Activated CD4-positive, alpha-beta T cell treated with anti-CD3 and anti-CD28 coated beads for 1 hour (primary cell): Measurements from ENCODE around the gene SLC11A2.

ENCODE experiments used
- DNase-seq: peaks from one replicate; pipeline ENCODE4 v3.0.0-alpha.2; 2020

SLC11A2 gene

GRCh38 chr12:51025836-51026638, at the start of gene SLC11A2:
TSS of gene SLC11A2 (minus strand) at chr12:51026384. CDS start at chr12:51010728, 15,656 bp downstream.
- DNase-seq, result peak; percentile 85

GRCh38 chr12:51075390-51075789, 49.2 kb upstream of the SLC11A2 start:
- no peak for DNase-seq

- DNase-seq, result no peak
Measured at GRCh38 chr12:51071663-51072062, 45.5 kb upstream of the SLC11A2 start.

GRCh38 chr12:51070004-51070403, 43.8 kb upstream of the SLC11A2 start:
- no peak for DNase-seq

- DNase-seq, result no peak
Measured at GRCh38 chr12:51067771-51068170, 41.6 kb upstream of the SLC11A2 start.

- no peak for DNase-seq
Measured at GRCh38 chr12:51067229-51067628, 41.0 kb upstream of the SLC11A2 start.

- DNase-seq, result no peak
Measured at GRCh38 chr12:51065530-51065929, 39.3 kb upstream of the SLC11A2 start.

GRCh38 chr12:51062631-51063397, 36.6 kb upstream of the SLC11A2 start:
- no peak for DNase-seq

- no peak for DNase-seq
Measured at GRCh38 chr12:51059086-51059485, 32.9 kb upstream of the SLC11A2 start.

GRCh38 chr12:51056242-51056641, 30.1 kb upstream of the SLC11A2 start:
- no peak for DNase-seq

- DNase-seq, result no peak
Measured at GRCh38 chr12:51055060-51055459, 28.9 kb upstream of the SLC11A2 start.

- DNase-seq, result no peak
Measured at GRCh38 chr12:51051787-51052186, 25.6 kb upstream of the SLC11A2 start.

- no peak for DNase-seq
Measured at GRCh38 chr12:51049525-51049924, 23.3 kb upstream of the SLC11A2 start.

- no peak for DNase-seq
Measured at GRCh38 chr12:51048661-51049251, 22.6 kb upstream of the SLC11A2 start.

- peak; percentile 83 for DNase-seq
Measured at GRCh38 chr12:51047655-51048540, 21.7 kb upstream of the SLC11A2 start, which contains the start of gene LETMD1. TSS of gene LETMD1 (plus strand) at chr12:51048327. CDS start at chr12:51048357, 30 bp downstream.

- no peak for DNase-seq
Measured at GRCh38 chr12:51036279-51036678, 10.1 kb upstream of the SLC11A2 start.

GRCh38 chr12:51033457-51034089, 7.4 kb upstream of the SLC11A2 start:
- no peak for DNase-seq

- DNase-seq, result no peak
Measured at GRCh38 chr12:51033048-51033447, 6.9 kb upstream of the SLC11A2 start.

GRCh38 chr12:51028813-51029150, 2.6 kb upstream of the SLC11A2 start:
- DNase-seq, result no peak

GRCh38 chr12:51028126-51028812, 2.1 kb upstream of the SLC11A2 start:
- no peak for DNase-seq

- DNase-seq, result no peak
Measured at GRCh38 chr12:51027342-51027835, 1.2 kb upstream of the SLC11A2 start.
